H1 (cell line): Measurements from ENCODE around the gene ING4. TPM values are rescaled to one million over a fixed set of nuclear protein-coding genes. Genes with fewer than 3 reads are reported as not detected.

Source experiments
- CTCF ChIA-PET: fragments of 300-600 bp; sonication (Branson Sonifier 250); formaldehyde crosslinking; loops from one replicate; lab custom pipeline; 2021; ENCODE audit not compliant: partially characterized antibody; lab: Charles Lee
- POLR2A ChIA-PET: fragments of 300-600 bp; sonication (Branson Sonifier 250); formaldehyde crosslinking; loops from one replicate; lab custom pipeline; 2021; ENCODE audit warnings: inconsistent platforms; ENCODE audit not compliant: partially characterized antibody; lab: Charles Lee
- DNase-seq, 2 experiments: peaks; one replicate each; pipeline versions ENCODE4 v3.0.0 to v3.0.0-alpha.2; 2010 to 2022; ENCODE audit warnings: low spot score in 2 of 2, low read depth in 1 of 2, mixed read lengths in 1 of 2
- FAIRE-seq: peaks from 2 replicates; lab custom pipeline; 2011; peaks lifted over from hg19 to GRCh38; lab: Jason Lieb, UNC
- H2AFZ ChIP-seq: 2 replicates; pipeline ENCODE4 v1.8.1; 2012; ENCODE audit warnings: low read length, inconsistent platforms
- H2AK5ac ChIP-seq: 2 replicates; pipeline ENCODE4 v1.6.1; 2013; ENCODE audit warnings: low read depth, low read length
- H2BK120ac ChIP-seq: replicated peaks from 2 replicates; pipeline ENCODE3; 2013; ENCODE audit warnings: low read depth, low read length, inconsistent platforms
- H2BK12ac ChIP-seq: 2 replicates; pipeline ENCODE4 v1.6.1; 2013; ENCODE audit warnings: low read depth, low read length
- H2BK15ac ChIP-seq: 2 replicates; pipeline ENCODE4 v1.6.1; 2013; ENCODE audit warnings: low read length
- H2BK20ac ChIP-seq: 2 replicates; pipeline ENCODE4 v1.6.1; 2013; ENCODE audit warnings: low read length
- H2BK5ac ChIP-seq: 2 replicates; pipeline ENCODE4 v1.6.1; 2013; ENCODE audit warnings: low read depth, low read length
- H3K14ac ChIP-seq: 2 replicates; pipeline ENCODE4 v1.6.1; 2013; ENCODE audit warnings: inconsistent platforms; ENCODE audit not compliant: insufficient read length
- H3K18ac ChIP-seq: 2 replicates; pipeline ENCODE4 v1.6.1; 2013; ENCODE audit warnings: low read length; ENCODE audit errors: extremely low read depth
- H3K23ac ChIP-seq: 2 replicates; pipeline ENCODE4 v1.6.1; 2013; ENCODE audit warnings: inconsistent platforms; ENCODE audit not compliant: insufficient read length
- H3K23me2 ChIP-seq: 2 replicates; pipeline ENCODE4 v1.6.1; 2013; ENCODE audit warnings: low read depth, low read length
- H3K27ac ChIP-seq: 2 replicates; pipeline ENCODE4 v1.6.1; 2011; ENCODE audit warnings: low read depth, low read length, inconsistent platforms
- H3K27me3 ChIP-seq, 4 experiments: replicated peaks in 1 of 4; 1 replicate in 1 of 4; 2 replicates in 3 of 4; pipeline versions ENCODE4 v1.6.1 to v1.8.1; 2011 to 2013; ENCODE audit warnings: low read length in 3 of 4, mild to moderate bottlenecking in 3 of 4, inconsistent platforms in 2 of 4, mixed read lengths in 2 of 4, moderate library complexity in 1 of 4; ENCODE audit not compliant: control insufficient read depth in 3 of 4, insufficient read depth in 3 of 4; ENCODE audit errors: extremely low read depth in 1 of 4
- H3K36me3 ChIP-seq, 4 experiments: 2 replicates each; pipeline versions ENCODE4 v1.6.1 to v1.8.1; 2011 to 2013; ENCODE audit warnings: mild to moderate bottlenecking in 4 of 4, low read length in 3 of 4, moderate library complexity in 2 of 4, control low read depth in 1 of 4, inconsistent platforms in 1 of 4; ENCODE audit not compliant: insufficient read depth in 4 of 4, control insufficient read depth in 2 of 4
- H3K4ac ChIP-seq: replicated peaks from 2 replicates; pipeline ENCODE3; 2013; ENCODE audit warnings: low read length, low read depth, mixed read lengths, inconsistent platforms; ENCODE audit not compliant: insufficient read length
- H3K4me1 ChIP-seq, 4 experiments: replicated peaks in 1 of 4; 1 replicate in 1 of 4; 2 replicates in 3 of 4; pipeline versions ENCODE4 v1.6.1 to v1.8.1; 2011 to 2013; ENCODE audit warnings: low read length in 3 of 4, inconsistent platforms in 2 of 4, mixed read lengths in 1 of 4; ENCODE audit not compliant: insufficient read depth in 4 of 4, control insufficient read depth in 3 of 4
- H3K4me2 ChIP-seq, 2 experiments: 2 replicates each; pipeline versions ENCODE4 v1.6.1 to v1.8.1; 2011 to 2013; ENCODE audit warnings: low read depth in 2 of 2, low read length in 2 of 2, control low read depth in 1 of 2, inconsistent platforms in 1 of 2, mild to moderate bottlenecking in 1 of 2; ENCODE audit not compliant: insufficient read depth in 1 of 2
- H3K4me3 ChIP-seq, 4 experiments: fragments of 200-600, 300-600 bp in 1 of 4; sonication (generic), shearing (Covaris generic), sonication (Bioruptor Twin) in 1 of 4; 2 replicates each; pipeline versions ENCODE4 v1.5.1 to v1.8.1; 2011 to 2016; ENCODE audit warnings: low read length in 4 of 4, low read depth in 3 of 4, control low read depth in 2 of 4, inconsistent platforms in 2 of 4, mild to moderate bottlenecking in 2 of 4, mixed read lengths in 1 of 4, moderate library complexity in 1 of 4; ENCODE audit not compliant: insufficient read depth in 2 of 4; ENCODE audit errors: extremely low read depth in 1 of 4
- H3K56ac ChIP-seq: replicated peaks from 2 replicates; pipeline ENCODE3; 2013; ENCODE audit warnings: low read depth, mild to moderate bottlenecking, mixed read lengths, low read length, inconsistent platforms; ENCODE audit not compliant: insufficient read length
- H3K79me1 ChIP-seq: 2 replicates; pipeline ENCODE4 v1.6.1; 2013; ENCODE audit warnings: low read depth, low read length, control low read depth
- H3K79me2 ChIP-seq, 2 experiments: 2 replicates each; pipeline versions ENCODE4 v1.6.1 to v1.8.1; 2012 to 2013; ENCODE audit warnings: low read length in 2 of 2, mild to moderate bottlenecking in 2 of 2, inconsistent platforms in 1 of 2; ENCODE audit not compliant: insufficient read depth in 2 of 2, control insufficient read depth in 1 of 2
- H3K9ac ChIP-seq, 4 experiments: replicated peaks in 1 of 4; 1 replicate in 1 of 4; 2 replicates in 3 of 4; pipeline versions ENCODE4 v1.6.1 to v1.8.1; 2011 to 2013; ENCODE audit warnings: low read depth in 3 of 4, low read length in 3 of 4, control low read depth in 2 of 4, mild to moderate bottlenecking in 2 of 4, moderate library complexity in 2 of 4, inconsistent platforms in 1 of 4; ENCODE audit errors: extremely low read depth in 1 of 4
- H3K9me3 ChIP-seq, 2 experiments: 2 replicates each; pipeline versions ENCODE4 v1.6.1 to v1.8.1; 2012 to 2013; ENCODE audit warnings: mild to moderate bottlenecking in 2 of 2, moderate library complexity in 2 of 2, control low read depth in 1 of 2, inconsistent platforms in 1 of 2, low read depth in 1 of 2, low read length in 1 of 2, mixed read lengths in 1 of 2; ENCODE audit not compliant: insufficient read depth in 2 of 2
- H4K20me1 ChIP-seq, 2 experiments: replicated peaks in 1 of 2; 2 replicates each; pipeline versions ENCODE3 to v1.8.1; 2011 to 2013; ENCODE audit warnings: inconsistent platforms in 2 of 2, low read length in 2 of 2, mild to moderate bottlenecking in 1 of 2; ENCODE audit not compliant: insufficient read depth in 2 of 2, control insufficient read depth in 1 of 2
- H4K5ac ChIP-seq: 2 replicates; pipeline ENCODE4 v1.6.1; 2013; ENCODE audit warnings: low read length, low read depth, mixed read lengths, inconsistent platforms; ENCODE audit not compliant: insufficient read length
- H4K8ac ChIP-seq: 2 replicates; pipeline ENCODE4 v1.8.0; 2013; ENCODE audit warnings: mild to moderate bottlenecking, moderate library complexity, low read length, inconsistent platforms; ENCODE audit not compliant: insufficient read depth; ENCODE audit errors: extremely low read depth
- H4K91ac ChIP-seq: replicated peaks from 2 replicates; pipeline ENCODE3; 2013; ENCODE audit warnings: low read length, mixed read lengths, inconsistent platforms; ENCODE audit not compliant: insufficient read length
- TAF7 ChIP-seq: optimal IDR thresholded peaks from 2 replicates; pipeline ENCODE3; 2011; ENCODE audit warnings: low read depth, mild to moderate bottlenecking, inconsistent platforms, low read length, moderate library complexity, borderline replicate concordance
- YY1 ChIP-seq: IDR thresholded peaks from 2 replicates; pipeline ENCODE4 v1.6.1; 2011; ENCODE audit warnings: low read depth, mild to moderate bottlenecking, low read length
- WGBS, 2 experiments: shearing (Covaris generic) in 1 of 2; methylation state at CpG; one replicate each; pipeline versions ENCODE4 v1.1.6 to v1.1.7; 2013 to 2015; ENCODE audit warnings: low lambda C conversion rate in 2 of 2, mixed read lengths in 2 of 2, inconsistent platforms in 1 of 2, low coverage in 1 of 2, missing lambda C conversion rate in 1 of 2; ENCODE audit not compliant: insufficient replicate concordance in 2 of 2, insufficient coverage in 1 of 2, insufficient read length in 1 of 2; ENCODE audit errors: extremely low coverage in 1 of 2, missing lambda C conversion rate in 1 of 2; 5-methylcytosine and 5-hydroxymethylcytosine counted together
- polyA plus RNA-seq, 7 experiments: library from polyadenylated mRNA; depleted of rRNA in 3 of 7; stranded (reverse) in 5 of 7; unstranded in 2 of 7; fragments of >200 nt in 5 of 7; fragments of 200-250 nt in 2 of 7; gene quantifications; 1 replicate in 5 of 7; 2 replicates in 1 of 7; 4 replicates in 1 of 7; pipeline versions ENCODE4 v1.2.1 to v1.2.3, GENCODE V29; 2011 to 2013; ENCODE audit warnings: missing spikeins in 2 of 7, mixed read lengths in 2 of 7
- total RNA-seq: library from RNA; stranded (reverse); fragmentation: NEBNext Ultra II Directional; extraction: Animal tissue kit (Norgen Biotek cat#: 25700); gene quantifications from 2 replicates; pipeline ENCODE4 v1.2.1, GENCODE V29; 2021

ING4 gene
- total and polyA plus RNA-seq, 2 of the 8 experiments (the other 6 are each of a cell fraction or from before 2014, with no cell fraction given), result 22.9 to 28.6 TPM

GRCh38 chr12:6691473-6691872 is 28.6 kb upstream of the ING4 start:
- Histone ChIP-seq H3K9me3 (no peaks in the 10 kb centered on the region), H4K20me1 (no peaks in the 10 kb centered on the region), H3K36me3 (peaks cover 0 to 3% (median 0%) of the 10 kb centered on the region in 4 experiments; a peak in 1 of 8 replicates), H3K27ac (no peak overlapping the region), H2BK12ac (no peak overlapping the region), H3K9ac (no peak overlapping the region; a peak in 1 of 7 replicates), H4K5ac (no peak overlapping the region), H3K4me3 (no peak overlapping the region), H2AK5ac (no peak overlapping the region), H2AFZ (no peak overlapping the region), H4K91ac (no peak overlapping the region), H3K4me1 (peaks cover 0 to 9% (median 7%) of the 10 kb centered on the region in 4 experiments; a peak in 6 of 7 replicates), H2BK120ac (no peak overlapping the region), H3K79me1 (peaks cover 16% of the 10 kb centered on the region), H3K4ac (no peak overlapping the region), H3K14ac (no peak overlapping the region), H3K27me3 (no peaks in the 10 kb centered on the region), H3K79me2 (peaks cover 7 to 22% of the 10 kb centered on the region in 2 experiments), H3K56ac (no peak overlapping the region), H3K23ac (no peak overlapping the region), H2BK15ac (no peak overlapping the region), H3K23me2 (peaks cover 13% of the 10 kb centered on the region), H3K4me2 (no peak overlapping the region), H2BK20ac (no peak overlapping the region), H3K18ac (no peak overlapping the region), H4K8ac (no peak overlapping the region), H2BK5ac (no peak overlapping the region)
- FAIRE-seq (no peak), DNase-seq (no peak)
- ChIA-PET CTCF (interaction anchor here (0.6 to 7.7 kb wide), 12 partner anchors 12 to 355 kb away, joined by 3 to 55 read pairs (median 3); partner anchors contain the start of genes COPS7A and USP5), POLR2A (interaction anchor here (0.7 to 2.4 kb wide), 6 partner anchors 12 to 129 kb away, joined by 3 to 13 read pairs (median 5); no protein-coding TSS in a partner anchor)
- TF ChIP-seq YY1 (no peak), TAF7 (no peak)
- 86% methylated on average over 4 of the region's 4 CpGs; no CpG with 5 or more reads in 1 of the 2 experiments for WGBS, 2 experiments
